CD14-positive monocyte (primary cell): ENCODE data around the gene TBCK. TPM values are rescaled to one million over a fixed set of nuclear protein-coding genes. Genes with fewer than 3 reads are reported as not detected.

Experiments
- DNase-seq, 3 donors: peaks; one replicate each; pipeline ENCODE4 v3.0.0-alpha.2; 2011 to 2022
- H2AFZ ChIP-seq: 2 replicates; pipeline ENCODE4 v1.6.0; 2012; ENCODE audit warnings: mild to moderate bottlenecking, low read depth, low read length, inconsistent platforms; ENCODE audit not compliant: insufficient read depth, poor library complexity, severe bottlenecking
- H3K27ac ChIP-seq, 2 donors: 1 replicate in 1 of 2; 2 replicates in 1 of 2; pipeline ENCODE4 v1.5.1; 2012 to 2013; ENCODE audit warnings: low read length in 2 of 2, control low read depth in 1 of 2, inconsistent platforms in 1 of 2, low read depth in 1 of 2, mild to moderate bottlenecking in 1 of 2
- H3K27me3 ChIP-seq, 2 donors: one replicate each; pipeline versions ENCODE4 v1.6.0 to v1.6.1; 2011 to 2013; ENCODE audit warnings: low read length in 2 of 2; ENCODE audit not compliant: control insufficient read depth in 2 of 2, insufficient read depth in 2 of 2
- H3K36me3 ChIP-seq, 2 donors: replicated peaks in 1 of 2; 1 replicate in 1 of 2; 2 replicates in 1 of 2; pipeline versions ENCODE4 v1.5.1 to v1.6.1; 2012 to 2013; ENCODE audit warnings: low read length in 2 of 2, control low read depth in 1 of 2, inconsistent platforms in 1 of 2, mild to moderate bottlenecking in 1 of 2; ENCODE audit not compliant: insufficient read depth in 2 of 2, control insufficient read depth in 1 of 2
- H3K4me1 ChIP-seq, 2 donors: 1 replicate in 1 of 2; 2 replicates in 1 of 2; pipeline versions ENCODE4 v1.5.1 to v1.6.1; 2012 to 2013; ENCODE audit warnings: low read length in 2 of 2, control low read depth in 1 of 2, inconsistent platforms in 1 of 2, mild to moderate bottlenecking in 1 of 2, moderate library complexity in 1 of 2; ENCODE audit not compliant: insufficient read depth in 2 of 2, control insufficient read depth in 1 of 2
- H3K4me2 ChIP-seq: replicated peaks from 2 replicates; pipeline ENCODE3; 2012; ENCODE audit warnings: low read length, moderate library complexity, mild to moderate bottlenecking; ENCODE audit not compliant: poor library complexity, severe bottlenecking; ENCODE audit errors: extremely low read depth
- H3K4me3 ChIP-seq, 3 experiments: fragments of 200-600 bp in 1 of 3; sonication (generic) in 1 of 3; replicated peaks in 1 of 3; 1 replicate in 2 of 3; 2 replicates in 1 of 3; pipeline ENCODE4 v1.5.1; 2011 to 2013; ENCODE audit warnings: low read length in 3 of 3, mild to moderate bottlenecking in 3 of 3, control low read depth in 2 of 3, low read depth in 2 of 3, inconsistent platforms in 1 of 3, moderate library complexity in 1 of 3
- H3K79me2 ChIP-seq: 2 replicates; pipeline ENCODE4 v1.6.0; 2012; ENCODE audit warnings: mild to moderate bottlenecking, control low read depth, inconsistent platforms, low read length, moderate library complexity; ENCODE audit not compliant: insufficient read depth
- H3K9ac ChIP-seq: 2 replicates; pipeline ENCODE4 v1.6.0; 2017; ENCODE audit warnings: low read length, mild to moderate bottlenecking; ENCODE audit not compliant: insufficient read depth, poor library complexity, severe bottlenecking
- H3K9me3 ChIP-seq, 2 donors: replicated peaks in 1 of 2; 1 replicate in 1 of 2; 2 replicates in 1 of 2; pipeline versions ENCODE4 v1.5.1 to v1.6.1; 2012 to 2013; ENCODE audit warnings: low read length in 2 of 2, control low read depth in 1 of 2; ENCODE audit not compliant: control insufficient read depth in 1 of 2, insufficient read depth in 1 of 2
- H4K20me1 ChIP-seq: 2 replicates; pipeline ENCODE4 v1.6.0; 2012; ENCODE audit warnings: mild to moderate bottlenecking, low read length, control low read depth, moderate library complexity; ENCODE audit not compliant: insufficient read depth
- H3K27ac Mint-ChIP-seq, 7 donors: one replicate each; pipeline ENCODE4 v1.8.0; 2020; ENCODE audit warnings: mild to moderate bottlenecking in 7 of 7, mixed read lengths in 7 of 7, moderate library complexity in 6 of 7, inconsistent platforms in 2 of 7
- H3K27me3 Mint-ChIP-seq, 3 donors: one replicate each; pipeline ENCODE4 v1.8.0; 2021 to 2022; ENCODE audit warnings: low read depth in 3 of 3, mild to moderate bottlenecking in 3 of 3, mixed read lengths in 3 of 3, moderate library complexity in 3 of 3, inconsistent platforms in 1 of 3
- H3K36me3 Mint-ChIP-seq, 2 donors: one replicate each; pipeline ENCODE4 v1.8.0; 2020; ENCODE audit warnings: mixed read lengths in 2 of 2, inconsistent platforms in 1 of 2, mild to moderate bottlenecking in 1 of 2
- H3K4me1 Mint-ChIP-seq: one replicate; pipeline ENCODE4 v1.8.0; 2020; ENCODE audit warnings: mild to moderate bottlenecking, mixed read lengths
- H3K4me3 Mint-ChIP-seq, 2 donors: one replicate each; pipeline ENCODE4 v1.8.0; 2020; ENCODE audit warnings: mild to moderate bottlenecking in 2 of 2, mixed read lengths in 2 of 2, moderate library complexity in 1 of 2
- H3K9me3 Mint-ChIP-seq, 7 donors: one replicate each; pipeline ENCODE4 v1.8.0; 2020 to 2022; ENCODE audit warnings: mixed read lengths in 7 of 7, mild to moderate bottlenecking in 6 of 7, moderate library complexity in 6 of 7, inconsistent platforms in 2 of 7
- CTCF ChIP-seq: fragments of 200-600 bp; IDR thresholded peaks from one replicate; pipeline ENCODE4 v1.8.0; 2022; ENCODE audit warnings: antibody characterized with exemption, mild to moderate bottlenecking
- WGBS: methylation state at CpG from one replicate; pipeline ENCODE4 v1.1.5; 2013; ENCODE audit warnings: missing lambda C conversion rate; ENCODE audit not compliant: insufficient coverage; 5-methylcytosine and 5-hydroxymethylcytosine counted together
- intact Hi-C, 2 donors: fragments of 100-400 bp; cut with micrococcal nuclease; formaldehyde crosslinking; loops; one replicate each; pipeline versions ENCODE4 v1.15.0 to v1.15.1; 2023
- polyA plus RNA-seq, 3 donors: library from polyadenylated mRNA; depleted of rRNA in 1 of 3; unstranded in 2 of 3; stranded (reverse) in 1 of 3; fragments of 300-500 nt in 2 of 3; fragments of >200 nt in 1 of 3; fragmentation: Illumina TruSeq in 2 of 3; gene quantifications; 1 replicate in 2 of 3; 2 replicates in 1 of 3; pipeline ENCODE4 v1.2.3, GENCODE V29; 2012 to 2021

Gene TBCK
- polyA plus RNA-seq, 3 donors = 8.0 to 14.0 (median 12.5) TPM

DNA sequence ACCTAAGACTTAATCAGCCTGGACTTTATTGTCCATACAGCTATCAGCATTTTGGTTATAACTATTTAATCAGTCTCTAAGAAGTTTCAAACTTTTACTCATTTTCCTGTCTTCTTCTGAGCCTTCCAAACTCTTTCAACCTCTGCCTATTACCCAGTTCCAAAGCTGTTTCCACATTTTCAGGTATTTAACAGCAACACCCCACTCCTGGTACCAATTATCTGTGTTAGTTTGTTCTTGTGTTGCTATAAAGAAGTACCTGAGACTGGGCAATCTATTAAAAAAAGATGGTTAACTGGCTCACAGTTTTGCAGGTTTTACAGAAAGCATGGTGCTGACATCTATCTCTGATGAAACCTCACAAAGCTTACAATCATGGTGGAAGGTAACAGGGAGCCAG is 225.2 kb downstream of the TBCK start:
- Histone ChIP-seq H3K27me3 (no peaks in the 10 kb centered on the region), H3K4me1 (no peaks in the 10 kb centered on the region), H3K4me2 (no peak overlapping the region), H3K36me3 (peaks cover 2 to 39% of the 10 kb centered on the region in 2 donors), H3K9ac (no peak overlapping the region), H3K9me3 (peaks cover 20 to 25% of the 10 kb centered on the region in 2 donors), H2AFZ (no peak overlapping the region), H4K20me1 (no peaks in the 10 kb centered on the region), H3K27ac (no peak overlapping the region), H3K4me3 (no peak overlapping the region), H3K79me2 (no peaks in the 10 kb centered on the region)
- no peak for TF ChIP-seq CTCF
- Mint-ChIP-seq H3K36me3 (peaks cover 40 to 44% of the 10 kb centered on the region in 2 donors), H3K4me3 (no peak overlapping the region), H3K27me3 (no peaks in the 10 kb centered on the region), H3K27ac (no peak overlapping the region), H3K9me3 (peaks cover 24 to 47% (median 30%) of the 10 kb centered on the region in 7 donors), H3K4me1 (no peaks in the 10 kb centered on the region)
- intact Hi-C loops = no loop called here
- DNase-seq = no peak

- Mint-ChIP-seq H3K36me3 (peaks cover 16 to 21% of the 10 kb centered on the region in 2 donors), H3K27ac (no peak overlapping the region), H3K9me3 (peaks cover 8 to 42% (median 17%) of the 10 kb centered on the region in 7 donors), H3K27me3 (no peaks in the 10 kb centered on the region), H3K4me1 (no peaks in the 10 kb centered on the region), H3K4me3 (no peak overlapping the region)
- Histone ChIP-seq H4K20me1 (no peaks in the 10 kb centered on the region), H3K4me1 (no peaks in the 10 kb centered on the region), H2AFZ (no peak overlapping the region), H3K4me2 (no peak overlapping the region), H3K9ac (no peak overlapping the region), H3K27ac (no peak overlapping the region), H3K79me2 (no peaks in the 10 kb centered on the region), H3K4me3 (no peak overlapping the region), H3K36me3 (no peaks in the 10 kb centered on the region), H3K9me3 (peaks cover 9 to 15% of the 10 kb centered on the region in 2 donors), H3K27me3 (no peaks in the 10 kb centered on the region)
- DNase-seq = no peak
- no peak for TF ChIP-seq CTCF
- WGBS = 98% methylated on average over 8 of the region's 8 CpGs
- intact Hi-C loops = no loop called here
Measured at GRCh38 chr4:106083065-106083464, 232.9 kb downstream of the TBCK start.
